ENCODE data around the gene DCAKD. TPM values are rescaled to one million over a fixed set of nuclear protein-coding genes. Genes with fewer than 3 reads are reported as not detected.

DCAKD gene
- total and polyA plus RNA-seq, 2 of the 8 experiments (the other 6 are each of a cell fraction or from before 2014, with no cell fraction given): 35.6 to 52.9 TPM

DNA sequence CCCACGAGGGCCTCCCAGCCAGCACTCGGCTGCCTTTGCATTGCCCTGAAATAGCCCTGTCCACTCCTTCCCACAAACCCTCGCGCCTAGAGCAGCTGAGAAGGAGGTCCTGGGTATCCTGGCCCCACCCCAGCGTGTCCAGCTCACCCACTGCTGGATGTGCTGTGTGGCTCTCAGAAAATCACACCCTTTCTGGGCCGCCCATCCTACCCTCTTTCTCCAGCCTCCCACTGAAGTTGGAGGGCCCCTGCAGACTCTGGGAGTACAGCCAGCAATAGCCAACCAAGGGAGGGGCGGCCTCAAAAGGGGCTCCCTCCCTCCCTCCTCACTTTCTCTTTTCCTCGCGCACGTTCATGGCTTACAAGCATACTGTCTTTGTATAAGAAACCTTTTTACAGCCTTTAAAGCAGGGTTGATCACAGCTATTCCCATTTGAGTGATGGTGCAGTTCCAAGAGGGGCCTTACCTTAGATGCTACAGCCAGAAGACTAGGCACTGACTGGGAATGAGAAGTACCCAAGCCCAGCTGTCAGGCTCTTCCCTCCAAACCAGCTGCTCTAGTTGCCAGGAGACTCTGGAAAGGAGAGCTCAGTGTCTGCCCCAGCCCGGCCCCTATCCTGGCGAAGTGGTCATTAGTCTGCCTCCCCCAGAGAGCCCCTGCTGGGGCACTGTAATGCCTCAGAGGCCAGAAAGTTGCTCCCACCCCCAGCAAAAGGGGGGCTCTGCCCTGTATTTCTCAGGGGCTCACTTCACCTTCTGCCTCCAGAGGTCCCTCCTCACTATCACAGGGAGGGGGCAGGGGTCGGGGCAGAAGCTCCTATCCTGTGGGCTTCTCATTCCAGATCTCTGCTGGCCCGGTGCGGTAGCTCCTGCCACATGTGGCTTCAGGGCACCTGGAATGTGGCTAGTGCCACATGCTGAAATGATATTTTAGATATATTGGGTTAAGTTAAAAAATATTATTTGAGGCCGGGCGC, 38.1 kb downstream of the DCAKD start:
- Histone ChIP-seq H4K5ac (ENCODE audit: insufficient read length, low read depth, low read length) (no peak overlapping the region), H3K23ac (ENCODE audit: insufficient read length) (no peak overlapping the region), H4K91ac (replicated peaks; ENCODE audit: insufficient read length, low read length) (no peak overlapping the region), H3K4me3 (ENCODE audit: extremely low read depth in 1 of 4, insufficient read depth in 2 of 4, low read depth in 3 of 4, low read length in 4 of 4) (no peak overlapping the region), H2BK12ac (ENCODE audit: low read depth, low read length) (peak overlapping the region; percentile 42; the same call in 1 of the 2 replicates), H3K9ac (replicated peaks in 1 of 4; ENCODE audit: extremely low read depth in 1 of 4, low read depth in 3 of 4, low read length in 3 of 4) (no peak overlapping the region), H3K56ac (replicated peaks; ENCODE audit: insufficient read length, low read depth, low read length) (no peak overlapping the region), H3K4me2 (ENCODE audit: insufficient read depth in 1 of 2, low read depth in 2 of 2, low read length in 2 of 2) (no peak overlapping the region), H3K4me1 (replicated peaks in 1 of 4; ENCODE audit: control insufficient read depth in 3 of 4, insufficient read depth in 4 of 4, low read length in 3 of 4) (peaks cover 0 to 11% (median under 1%) of the 10 kb centered on the region in 4 experiments; a peak in 6 of 7 replicates), H3K79me2 (ENCODE audit: control insufficient read depth in 1 of 2, insufficient read depth in 2 of 2, low read length in 2 of 2) (no peaks in the 10 kb centered on the region), H2AK5ac (ENCODE audit: low read depth, low read length) (no peak overlapping the region), H3K27me3 (replicated peaks in 1 of 4; ENCODE audit: control insufficient read depth in 3 of 4, extremely low read depth in 1 of 4, insufficient read depth in 3 of 4, low read length in 3 of 4) (peaks cover 0 to 7% (median 6%) of the 10 kb centered on the region in 4 experiments; a peak in 5 of 7 replicates), H2AFZ (ENCODE audit: low read length) (no peak overlapping the region), H4K20me1 (replicated peaks in 1 of 2; ENCODE audit: control insufficient read depth in 1 of 2, insufficient read depth in 2 of 2, low read length in 2 of 2) (no peaks in the 10 kb centered on the region), H3K4ac (replicated peaks; ENCODE audit: insufficient read length, low read depth, low read length) (no peak overlapping the region), H3K36me3 (ENCODE audit: control insufficient read depth in 2 of 4, insufficient read depth in 4 of 4, low read length in 3 of 4) (no peaks in the 10 kb centered on the region), H3K27ac (ENCODE audit: low read depth, low read length) (no peak overlapping the region), H2BK5ac (ENCODE audit: low read depth, low read length) (no peak overlapping the region), H3K9me3 (ENCODE audit: insufficient read depth in 2 of 2, low read depth in 1 of 2, low read length in 1 of 2) (no peaks in the 10 kb centered on the region), H2BK20ac (ENCODE audit: low read length) (no peak overlapping the region), H2BK15ac (ENCODE audit: low read length) (0 out of 2 replicates have a peak overlapping the region, but pooled peaks have one; percentile 61), H2BK120ac (replicated peaks; ENCODE audit: low read depth, low read length) (no peak overlapping the region), H3K23me2 (ENCODE audit: low read depth, low read length) (no peaks in the 10 kb centered on the region), H4K8ac (ENCODE audit: extremely low read depth, insufficient read depth, low read length) (no peak overlapping the region), H3K18ac (ENCODE audit: extremely low read depth, low read length) (no peak overlapping the region), H3K14ac (ENCODE audit: insufficient read length) (no peak overlapping the region), H3K79me1 (ENCODE audit: low read depth, low read length) (no peaks in the 10 kb centered on the region)
- ChIA-PET CTCF (ENCODE audit: partially characterized antibody) (interaction anchor here (0.6 to 16.2 kb wide), 18 partner anchors 8 to 292 kb away, joined by 3 to 243 read pairs (median 4); partner anchors contain the start of genes ACBD4 and C1QL1), POLR2A (ENCODE audit: partially characterized antibody) (interaction anchor here (0.8 to 1.8 kb wide), 4 partner anchors 9 to 135 kb away, joined by 3 read pairs; partner anchors contain the start of gene HEXIM1)
- FAIRE-seq: no peak
- peak in 1 of 2 experiments; percentile 64 for DNase-seq (ENCODE audit: low read depth in 1 of 2, low spot score in 2 of 2)
- WGBS, 2 experiments (ENCODE audit: extremely low coverage in 1 of 2, insufficient coverage in 1 of 2, insufficient read length in 1 of 2, insufficient replicate concordance in 2 of 2, low coverage in 1 of 2, low lambda C conversion rate in 2 of 2, missing lambda C conversion rate in 1 of 2): 81% methylated on average over 17 of the region's 17 CpGs; no CpG with 5 or more reads in 1 of the 2 experiments
- TF ChIP-seq JUN (IDR thresholded peaks at IDR 0.05; ENCODE audit: low read depth, low read length) (no peak), POLR2AphosphoS5 (IDR thresholded peaks at IDR 0.05; ENCODE audit: low read depth, low read length) (no peak), SP4 (IDR thresholded peaks at IDR 0.05; ENCODE audit: low read length) (no peak), HDAC2 (IDR thresholded peaks at IDR 0.05; ENCODE audit: borderline replicate concordance in 1 of 2, low read depth in 2 of 2, low read length in 2 of 2) (no peak), NRF1 (IDR thresholded peaks at IDR 0.05; ENCODE audit: low read depth, low read length) (no peak), SRF (IDR thresholded peaks at IDR 0.05; ENCODE audit: low read depth, low read length) (no peak), CBX8 (IDR thresholded peaks at IDR 0.05; ENCODE audit: borderline replicate concordance, low read depth, low read length) (no peak)
- TF ChIP-seq, protein P1, sequence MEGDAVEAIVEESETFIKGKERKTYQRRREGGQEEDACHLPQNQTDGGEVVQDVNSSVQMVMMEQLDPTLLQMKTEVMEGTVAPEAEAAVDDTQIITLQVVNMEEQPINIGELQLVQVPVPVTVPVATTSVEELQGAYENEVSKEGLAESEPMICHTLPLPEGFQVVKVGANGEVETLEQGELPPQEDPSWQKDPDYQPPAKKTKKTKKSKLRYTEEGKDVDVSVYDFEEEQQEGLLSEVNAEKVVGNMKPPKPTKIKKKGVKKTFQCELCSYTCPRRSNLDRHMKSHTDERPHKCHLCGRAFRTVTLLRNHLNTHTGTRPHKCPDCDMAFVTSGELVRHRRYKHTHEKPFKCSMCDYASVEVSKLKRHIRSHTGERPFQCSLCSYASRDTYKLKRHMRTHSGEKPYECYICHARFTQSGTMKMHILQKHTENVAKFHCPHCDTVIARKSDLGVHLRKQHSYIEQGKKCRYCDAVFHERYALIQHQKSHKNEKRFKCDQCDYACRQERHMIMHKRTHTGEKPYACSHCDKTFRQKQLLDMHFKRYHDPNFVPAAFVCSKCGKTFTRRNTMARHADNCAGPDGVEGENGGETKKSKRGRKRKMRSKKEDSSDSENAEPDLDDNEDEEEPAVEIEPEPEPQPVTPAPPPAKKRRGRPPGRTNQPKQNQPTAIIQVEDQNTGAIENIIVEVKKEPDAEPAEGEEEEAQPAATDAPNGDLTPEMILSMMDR (IDR thresholded peaks at IDR 0.05; ENCODE audit: control extremely low read depth in 1 of 3, insufficient read depth in 1 of 3, low read depth in 1 of 3, low read length in 3 of 3): no peak
